Measurements from ENCODE around the gene MR1.

DNA sequence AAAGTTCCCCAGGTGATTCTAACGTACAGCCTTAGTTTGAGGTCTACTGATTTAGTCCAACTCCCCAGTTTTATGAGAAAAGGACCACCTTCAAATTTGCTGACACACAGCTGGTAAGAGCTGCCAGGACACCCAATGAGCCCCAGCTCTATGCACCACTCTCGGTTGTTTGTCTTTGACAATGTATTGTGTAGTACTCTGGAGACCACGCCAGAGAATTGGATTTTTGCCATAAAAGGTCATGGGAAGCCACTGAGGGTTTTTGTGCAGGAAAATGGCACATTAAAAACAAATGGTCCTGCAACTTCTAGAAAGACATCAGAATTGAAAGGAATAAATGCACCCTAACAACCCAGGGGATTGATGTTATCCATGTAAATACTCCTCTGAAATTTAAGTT lies 47.6 kb downstream of the MR1 start:
- TF ChIP-seq POLR2A (IDR thresholded peaks at IDR 0.05; ENCODE audit: low read length) = no peak
- no peak for TF ChIP-seq GATA1 (IDR thresholded peaks at IDR 0.05; ENCODE audit: low read depth, low read length)

Data from erythroblast (primary cell).